H9 (cell line): ENCODE results near the gene ELF5. TPM values are rescaled to one million over a fixed set of nuclear protein-coding genes. Genes with fewer than 3 reads are reported as not detected.

Experiments used
- DNase-seq: peaks from one replicate; pipeline ENCODE4 v3.0.0-alpha.2; 2017
- H2AFZ ChIP-seq: one replicate; pipeline ENCODE4 v1.6.1; 2013; ENCODE audit warnings: mild to moderate bottlenecking, low read length, control low read depth, moderate library complexity
- H2AK5ac ChIP-seq: 2 replicates; pipeline ENCODE4 v1.6.1; 2013; ENCODE audit warnings: low read length, control low read depth, mixed read lengths; ENCODE audit not compliant: insufficient read length
- H2BK120ac ChIP-seq: one replicate; pipeline ENCODE4 v1.6.1; 2013; ENCODE audit warnings: low read depth, mild to moderate bottlenecking, low read length, control low read depth, inconsistent platforms; ENCODE audit not compliant: poor library complexity, severe bottlenecking
- H2BK12ac ChIP-seq: 2 replicates; pipeline ENCODE4 v1.6.1; 2013; ENCODE audit warnings: low read length, control low read depth, mixed read lengths, low read depth; ENCODE audit not compliant: insufficient read length
- H2BK15ac ChIP-seq: 2 replicates; pipeline ENCODE4 v1.6.1; 2013; ENCODE audit warnings: low read depth, low read length, control low read depth
- H2BK20ac ChIP-seq: one replicate; pipeline ENCODE4 v1.6.1; 2013; ENCODE audit warnings: low read depth, mild to moderate bottlenecking, low read length, control low read depth, inconsistent platforms; ENCODE audit not compliant: poor library complexity, severe bottlenecking
- H2BK5ac ChIP-seq: 2 replicates; pipeline ENCODE4 v1.6.1; 2013; ENCODE audit warnings: low read length, control low read depth, mixed read lengths; ENCODE audit not compliant: insufficient read length
- H3K14ac ChIP-seq: 2 replicates; pipeline ENCODE4 v1.6.1; 2013; ENCODE audit warnings: low read length, control low read depth; ENCODE audit not compliant: insufficient read depth
- H3K18ac ChIP-seq: 2 replicates; pipeline ENCODE4 v1.6.1; 2013; ENCODE audit warnings: low read depth, mild to moderate bottlenecking, mixed read lengths, low read length, control low read depth; ENCODE audit not compliant: insufficient read length
- H3K23ac ChIP-seq: 2 replicates; pipeline ENCODE4 v1.6.1; 2013; ENCODE audit warnings: low read length, control low read depth, mixed read lengths, low read depth; ENCODE audit not compliant: insufficient read length
- H3K23me2 ChIP-seq: 2 replicates; pipeline ENCODE4 v1.6.1; 2013; ENCODE audit warnings: low read depth, mild to moderate bottlenecking, mixed read lengths, low read length, control low read depth; ENCODE audit not compliant: insufficient read length, poor library complexity, severe bottlenecking
- H3K27ac ChIP-seq: 2 replicates; pipeline ENCODE4 v1.5.1; 2013; ENCODE audit warnings: low read length, control low read depth, mixed read lengths, low read depth; ENCODE audit not compliant: insufficient read length
- H3K27me3 ChIP-seq: 2 replicates; pipeline ENCODE4 v1.6.1; 2013; ENCODE audit warnings: low read length, control low read depth, inconsistent platforms; ENCODE audit not compliant: insufficient read depth
- H3K4ac ChIP-seq: 2 replicates; pipeline ENCODE4 v1.6.1; 2013; ENCODE audit warnings: low read depth, mild to moderate bottlenecking, control low read depth, inconsistent platforms, low read length, moderate library complexity
- H3K4me1 ChIP-seq: 2 replicates; pipeline ENCODE4 v1.6.1; 2013; ENCODE audit warnings: low read length, control low read depth, inconsistent platforms; ENCODE audit not compliant: insufficient read depth
- H3K4me2 ChIP-seq: 2 replicates; pipeline ENCODE4 v1.6.1; 2013; ENCODE audit warnings: low read length, control low read depth, mixed read lengths; ENCODE audit not compliant: insufficient read length, insufficient read depth
- H3K56ac ChIP-seq: 2 replicates; pipeline ENCODE4 v1.6.1; 2013; ENCODE audit warnings: low read depth, mild to moderate bottlenecking, mixed read lengths, low read length, control low read depth; ENCODE audit not compliant: insufficient read length
- H3K79me1 ChIP-seq: 2 replicates; pipeline ENCODE4 v1.6.1; 2013; ENCODE audit warnings: low read depth, mild to moderate bottlenecking, moderate library complexity, low read length, control low read depth, inconsistent platforms; ENCODE audit not compliant: insufficient read depth, poor library complexity, severe bottlenecking
- H3K79me2 ChIP-seq: 2 replicates; pipeline ENCODE4 v1.6.1; 2013; ENCODE audit warnings: low read length, control low read depth, inconsistent platforms; ENCODE audit not compliant: insufficient read depth
- H3K9ac ChIP-seq: 2 replicates; pipeline ENCODE4 v1.6.1; 2013; ENCODE audit warnings: low read length, control low read depth, mixed read lengths; ENCODE audit not compliant: insufficient read length; ENCODE audit errors: extremely low read depth
- H3K9me3 ChIP-seq: one replicate; pipeline ENCODE4 v1.6.1; 2013; ENCODE audit warnings: low read depth, low read length, inconsistent platforms; ENCODE audit not compliant: control insufficient read depth
- H3T11ph ChIP-seq: one replicate; pipeline ENCODE4 v1.6.1; 2013; ENCODE audit warnings: mild to moderate bottlenecking, low read length, control low read depth, inconsistent platforms
- H4K20me1 ChIP-seq: one replicate; pipeline ENCODE4 v1.6.1; 2013; ENCODE audit not compliant: control insufficient read depth, insufficient read length, insufficient read depth
- H4K5ac ChIP-seq: 2 replicates; pipeline ENCODE4 v1.6.1; 2013; ENCODE audit warnings: low read depth, mild to moderate bottlenecking, mixed read lengths, low read length, control low read depth; ENCODE audit not compliant: insufficient read length
- H4K8ac ChIP-seq: replicated peaks from 2 replicates; pipeline ENCODE4 v1.6.1; 2013; ENCODE audit warnings: low read length, control low read depth, mixed read lengths, low read depth; ENCODE audit not compliant: insufficient read length
- H4K91ac ChIP-seq: 2 replicates; pipeline ENCODE4 v1.6.1; 2013; ENCODE audit warnings: low read depth, mild to moderate bottlenecking, moderate library complexity, mixed read lengths, low read length, control low read depth; ENCODE audit not compliant: insufficient read length
- H3K27ac Mint-ChIP-seq, 3 experiments: 2 replicates in 2 of 3; 3 replicates in 1 of 3; pipeline ENCODE4 v1.8.0; 2020 to 2021; ENCODE audit warnings: mixed read lengths in 3 of 3, mild to moderate bottlenecking in 1 of 3, moderate library complexity in 1 of 3
- H3K27me3 Mint-ChIP-seq: 2 replicates; pipeline ENCODE4 v1.8.0; 2021; ENCODE audit warnings: low read depth, mild to moderate bottlenecking, moderate library complexity, mixed read lengths
- H3K36me3 Mint-ChIP-seq, 3 experiments: 2 replicates in 2 of 3; 3 replicates in 1 of 3; pipeline ENCODE4 v1.8.0; 2020 to 2021; ENCODE audit warnings: low read depth in 3 of 3, mixed read lengths in 3 of 3; ENCODE audit not compliant: insufficient read depth in 1 of 3
- H3K4me1 Mint-ChIP-seq, 2 experiments: 2 replicates each; pipeline ENCODE4 v1.8.0; 2020; ENCODE audit warnings: mixed read lengths in 2 of 2
- H3K4me3 Mint-ChIP-seq, 2 experiments: 2 replicates in 1 of 2; 3 replicates in 1 of 2; pipeline ENCODE4 v1.8.0; 2020 to 2021; ENCODE audit warnings: mild to moderate bottlenecking in 2 of 2, mixed read lengths in 2 of 2, moderate library complexity in 1 of 2
- H3K9me3 Mint-ChIP-seq, 2 experiments: 2 replicates in 1 of 2; 3 replicates in 1 of 2; pipeline ENCODE4 v1.8.0; 2020; ENCODE audit warnings: mild to moderate bottlenecking in 2 of 2, mixed read lengths in 2 of 2, moderate library complexity in 1 of 2
- CTCF ChIP-seq: fragments of 200-600 bp; sonication (generic); conservative IDR thresholded peaks from 3 replicates; pipeline ENCODE4 v1.8.0; 2021; ENCODE audit warnings: antibody characterized with exemption, mild to moderate bottlenecking
- WGBS: extraction: QIAGEN DNeasy Blood & Tissue Kit; methylation state at CpG from one replicate; pipeline ENCODE4 v1.1.7; 2013; ENCODE audit warnings: missing lambda C conversion rate, low lambda C conversion rate, mixed read lengths; ENCODE audit not compliant: insufficient read length; ENCODE audit errors: extremely low coverage; 5-methylcytosine and 5-hydroxymethylcytosine counted together
- total RNA-seq: library from RNA; stranded (reverse); gene quantifications from 2 replicates; pipeline ENCODE4 v1.2.1, GENCODE V29; 2021

The ELF5 gene
- total RNA-seq, 1 experiment from 2014 or later = not detected

GRCh38 chr11:34432822-34433221, 80.8 kb downstream of the ELF5 start:
- no peak overlapping the region for H2BK5ac ChIP-seq
- H3K9ac ChIP-seq = no peak overlapping the region
- no peak overlapping the region for H3K27ac Mint-ChIP-seq
- DNase-seq = no peak
- no peak overlapping the region for H2AFZ ChIP-seq
- H3K27me3 ChIP-seq = no peaks in the 10 kb centered on the region
- H3K4me2 ChIP-seq = no peak overlapping the region
- no peak overlapping the region for H2BK20ac ChIP-seq
- no peaks in the 10 kb centered on the region for H3K9me3 Mint-ChIP-seq
- H3K27me3 Mint-ChIP-seq = peaks cover 1% of the 10 kb centered on the region; the same call in 1 of the 2 replicates
- no peak overlapping the region for H4K91ac ChIP-seq
- no peak overlapping the region for H4K8ac ChIP-seq
- no CpG with 5 or more reads among the region's 5 CpGs for whole genome bisulfite sequencing
- no peak overlapping the region for H3K4me3 Mint-ChIP-seq
- H3K56ac ChIP-seq = no peak overlapping the region
- H3K18ac ChIP-seq = no peak overlapping the region
- H3K4me1 Mint-ChIP-seq = no peaks in the 10 kb centered on the region
- no peak overlapping the region for H3T11ph ChIP-seq
- H2BK12ac ChIP-seq = no peak overlapping the region
- H3K9me3 ChIP-seq = no peaks in the 10 kb centered on the region
- H4K5ac ChIP-seq = no peak overlapping the region
- no peak overlapping the region for H3K23ac ChIP-seq
- H2BK120ac ChIP-seq = no peak overlapping the region
- no peak overlapping the region for H3K27ac ChIP-seq
- no peaks in the 10 kb centered on the region for H3K79me1 ChIP-seq
- no peaks in the 10 kb centered on the region for H3K79me2 ChIP-seq
- H2BK15ac ChIP-seq = no peak overlapping the region
- H3K4me1 ChIP-seq = no peaks in the 10 kb centered on the region
- no peak overlapping the region for H3K4ac ChIP-seq
- H3K36me3 Mint-ChIP-seq = no peaks in the 10 kb centered on the region
- H2AK5ac ChIP-seq = no peak overlapping the region
- no peak overlapping the region for H3K14ac ChIP-seq
- H3K23me2 ChIP-seq = no peaks in the 10 kb centered on the region
- no peaks in the 10 kb centered on the region for H4K20me1 ChIP-seq
- no peak for TF ChIP-seq CTCF
